Measurements from ENCODE around the gene AIP. TPM values are rescaled to one million over a fixed set of nuclear protein-coding genes. Genes with fewer than 3 reads are reported as not detected.
A peak's percentile ranks its signal among the peaks of the same experiment; 100 is the strongest.

The AIP gene
- polyA plus RNA-seq, 3 donors, result 76.7 to 132 (median 99.3) TPM

- H3K4me1 Mint-ChIP-seq, result peaks cover 51% of the 10 kb centered on the region
- TF ChIP-seq CTCF (IDR thresholded peaks at IDR 0.05), result peak; percentile 15
- no peaks in the 10 kb centered on the region for H3K9me3 Mint-ChIP-seq
- Histone ChIP-seq H3K27ac (ENCODE audit: low read depth in 1 of 2, low read length in 2 of 2) (peak overlapping the region in 1 of 2 donors; percentile 8), H3K36me3 (replicated peaks in 1 of 2; ENCODE audit: control insufficient read depth in 1 of 2, insufficient read depth in 2 of 2, low read length in 2 of 2) (peaks cover 17 to 60% of the 10 kb centered on the region in 2 donors), H3K4me1 (ENCODE audit: control insufficient read depth in 1 of 2, insufficient read depth in 2 of 2, low read length in 2 of 2) (peaks cover 31 to 65% of the 10 kb centered on the region in 2 donors), H3K9me3 (replicated peaks in 1 of 2; ENCODE audit: control insufficient read depth in 1 of 2, insufficient read depth in 1 of 2, low read length in 2 of 2) (no peaks in the 10 kb centered on the region), H3K79me2 (ENCODE audit: insufficient read depth, low read length) (no peaks in the 10 kb centered on the region), H2AFZ (ENCODE audit: insufficient read depth, low read depth, low read length, poor library complexity, severe bottlenecking) (no peak overlapping the region), H3K4me2 (replicated peaks; ENCODE audit: extremely low read depth, low read length, poor library complexity, severe bottlenecking) (no peak overlapping the region), H4K20me1 (ENCODE audit: insufficient read depth, low read length) (peaks cover 76% of the 10 kb centered on the region), H3K4me3 (replicated peaks in 1 of 3; ENCODE audit: low read depth in 2 of 3, low read length in 3 of 3) (no peak overlapping the region), H3K9ac (ENCODE audit: insufficient read depth, low read length, poor library complexity, severe bottlenecking) (no peak overlapping the region), H3K27me3 (ENCODE audit: control insufficient read depth in 2 of 2, insufficient read depth in 2 of 2, low read length in 2 of 2) (no peaks in the 10 kb centered on the region)
- H3K27ac Mint-ChIP-seq, result peak overlapping the region; percentile 41 to 82 (median 69)
- H3K27me3 Mint-ChIP-seq (ENCODE audit: low read depth in 3 of 3), result peaks cover 0 to 2% (median 1%) of the 10 kb centered on the region in 3 donors
- peak overlapping the region in 1 of 2 donors; percentile 41 for H3K4me3 Mint-ChIP-seq
- peaks cover 35 to 46% of the 10 kb centered on the region in 2 donors for H3K36me3 Mint-ChIP-seq
- 47% methylated on average over 21 of the region's 31 CpGs for WGBS (ENCODE audit: insufficient coverage)
- intact Hi-C loops (cut with micrococcal nuclease), result no loop called here
- peak in 2 of 3 donors; percentile 27 to 42 for DNase-seq
Observed at GRCh38 chr11:67439321-67440228, 43.3 kb upstream of the AIP start.

GRCh38 chr11:67440229-67441097 lies 42.4 kb upstream of the AIP start:
- Histone ChIP-seq H3K4me3 (replicated peaks in 1 of 3; ENCODE audit: low read depth in 2 of 3, low read length in 3 of 3) (no peak overlapping the region), H4K20me1 (ENCODE audit: insufficient read depth, low read length) (peaks cover 67% of the 10 kb centered on the region), H3K4me2 (replicated peaks; ENCODE audit: extremely low read depth, low read length, poor library complexity, severe bottlenecking) (no peak overlapping the region), H3K27me3 (ENCODE audit: control insufficient read depth in 2 of 2, insufficient read depth in 2 of 2, low read length in 2 of 2) (no peaks in the 10 kb centered on the region), H3K27ac (ENCODE audit: low read depth in 1 of 2, low read length in 2 of 2) (peak overlapping the region in 1 of 2 donors; percentile 8), H3K4me1 (ENCODE audit: control insufficient read depth in 1 of 2, insufficient read depth in 2 of 2, low read length in 2 of 2) (peaks cover 35 to 69% of the 10 kb centered on the region in 2 donors), H3K9ac (ENCODE audit: insufficient read depth, low read length, poor library complexity, severe bottlenecking) (no peak overlapping the region), H2AFZ (ENCODE audit: insufficient read depth, low read depth, low read length, poor library complexity, severe bottlenecking) (no peak overlapping the region), H3K9me3 (replicated peaks in 1 of 2; ENCODE audit: control insufficient read depth in 1 of 2, insufficient read depth in 1 of 2, low read length in 2 of 2) (no peaks in the 10 kb centered on the region), H3K79me2 (ENCODE audit: insufficient read depth, low read length) (no peaks in the 10 kb centered on the region), H3K36me3 (replicated peaks in 1 of 2; ENCODE audit: control insufficient read depth in 1 of 2, insufficient read depth in 2 of 2, low read length in 2 of 2) (peaks cover 10 to 51% of the 10 kb centered on the region in 2 donors)
- peaks cover 57% of the 10 kb centered on the region for H3K4me1 Mint-ChIP-seq
- TF ChIP-seq CTCF (IDR thresholded peaks at IDR 0.05), result no peak
- DNase-seq, result no peak
- no peak overlapping the region for H3K4me3 Mint-ChIP-seq
- H3K27ac Mint-ChIP-seq, result peak overlapping the region in 3 of 7 donors; percentile 43 to 69 (median 50)
- 64% methylated on average over 17 of the region's 17 CpGs for whole genome bisulfite sequencing (ENCODE audit: insufficient coverage)
- intact Hi-C loops (cut with micrococcal nuclease), result no loop called here
- H3K9me3 Mint-ChIP-seq, result no peaks in the 10 kb centered on the region
- H3K27me3 Mint-ChIP-seq (ENCODE audit: low read depth in 3 of 3), result peaks cover 0 to 3% (median 1%) of the 10 kb centered on the region in 3 donors
- peaks cover 33 to 44% of the 10 kb centered on the region in 2 donors for H3K36me3 Mint-ChIP-seq
